Gastroesophageal sphincter (tissue), 3 donors: ENCODE results near the gene BCORL1.

Source experiments
- CTCF ChIP-seq, 4 experiments: fragments of 200-600 bp in 2 of 4; fragments of 450-650 bp in 2 of 4; sonication (generic) in 1 of 4; IDR thresholded peaks; one replicate each; pipeline ENCODE4 v1.5.1; 2017 to 2019; ENCODE audit warnings: antibody characterized with exemption in 4 of 4, mild to moderate bottlenecking in 2 of 4, moderate library complexity in 2 of 4
- POLR2A ChIP-seq, 2 donors: fragments of 450-650 bp; IDR thresholded peaks; one replicate each; pipeline ENCODE4 v1.6.1; 2017; ENCODE audit warnings: antibody characterized with exemption in 2 of 2, mild to moderate bottlenecking in 2 of 2, moderate library complexity in 1 of 2
- POLR2AphosphoS5 ChIP-seq: sonication (generic); formaldehyde crosslinking; IDR thresholded peaks from one replicate; pipeline ENCODE4 v1.6.1; 2017; ENCODE audit warnings: antibody characterized with exemption

DNA sequence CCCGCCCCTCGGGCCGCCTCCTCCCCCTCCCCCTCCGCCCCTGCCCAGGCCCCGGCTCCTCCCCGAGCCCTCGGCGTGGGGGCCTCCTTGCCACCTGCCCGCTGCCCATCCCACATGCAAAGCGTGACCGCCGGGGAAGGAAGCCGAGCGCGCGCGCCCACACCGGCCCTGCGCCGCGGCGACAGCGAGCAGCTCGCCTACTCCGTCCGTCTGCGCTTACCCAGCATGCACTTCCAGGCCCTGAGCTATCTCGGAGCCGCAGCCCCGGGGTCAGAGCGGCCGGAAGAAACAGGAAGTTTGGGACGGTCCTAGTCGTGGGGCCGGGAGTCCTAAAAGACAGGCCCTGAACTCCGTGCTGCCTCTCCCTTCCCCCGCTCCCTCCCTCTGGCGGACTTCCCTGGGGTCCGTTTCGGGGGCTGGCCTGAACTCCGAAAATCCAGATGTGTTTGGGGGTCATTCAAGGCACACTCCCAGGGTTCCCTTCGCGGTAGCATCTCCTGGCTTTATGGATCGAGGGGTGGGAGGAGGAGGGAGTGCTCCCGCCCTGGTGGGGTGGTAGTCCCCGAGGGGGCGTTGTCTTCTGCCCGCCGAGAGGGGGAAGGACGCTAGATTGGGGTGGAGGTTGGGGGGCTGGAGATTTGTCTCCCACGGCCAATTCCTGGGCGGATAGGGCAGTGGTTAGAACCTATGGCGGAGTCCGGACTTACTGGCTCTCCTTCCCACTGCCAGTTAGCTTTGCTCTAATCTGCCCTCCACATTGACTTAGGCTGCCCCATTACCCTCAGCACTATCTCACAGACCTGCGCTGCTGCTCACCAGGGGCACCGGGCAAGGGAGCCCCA, 25.0 kb upstream of the BCORL1 start:
- TF ChIP-seq CTCF (IDR thresholded peaks at IDR 0.05) = no peak
- no peak for TF ChIP-seq POLR2AphosphoS5
- TF ChIP-seq POLR2A (IDR thresholded peaks at IDR 0.05) = peak in 1 of 2 donors; percentile 38
